NCI-H510A treated with DMSO at 0.1 percent for 48 hours (cell line): ENCODE results near the gene SSR3.
"Not testable (repeated sequence)": the region's sequence is repeated elsewhere in the genome, so short reads cannot be mapped to it uniquely, and the experiment has no call there.

Experiments
- DNase-seq: peaks from one replicate; lab custom pipeline; 2025; lab: John Stamatoyannopoulos, UW

The SSR3 gene

GRCh38 chr3:156576051-156576450 is 21.1 kb upstream of the SSR3 start:
- DNase-seq: no peak

- no peak for DNase-seq
Measured at GRCh38 chr3:156575641-156576040, 20.7 kb upstream of the SSR3 start.

- not testable (repeated sequence) for DNase-seq
Measured at GRCh38 chr3:156569881-156570280, 15.0 kb upstream of the SSR3 start.

GRCh38 chr3:156569016-156569415 is 14.1 kb upstream of the SSR3 start:
- not testable (repeated sequence) for DNase-seq

GRCh38 chr3:156563900-156564682 is 9.2 kb upstream of the SSR3 start:
- DNase-seq: no peak

- DNase-seq: not testable (repeated sequence)
Measured at GRCh38 chr3:156562486-156562885, 7.6 kb upstream of the SSR3 start.

- no peak for DNase-seq
Measured at GRCh38 chr3:156561533-156561932, 6.6 kb upstream of the SSR3 start.

GRCh38 chr3:156559321-156559720 is 4.4 kb upstream of the SSR3 start:
- DNase-seq: no peak

GRCh38 chr3:156558389-156558788 is 3.5 kb upstream of the SSR3 start:
- no peak for DNase-seq

- no peak for DNase-seq
Measured at GRCh38 chr3:156554515-156554841, 439 bp downstream of the SSR3 start.

- DNase-seq: no peak
Measured at GRCh38 chr3:156553705-156554356, 1.1 kb downstream of the SSR3 start.

GRCh38 chr3:156552973-156553372 is 1.9 kb downstream of the SSR3 start:
- no peak for DNase-seq

- DNase-seq: no peak
Measured at GRCh38 chr3:156551746-156552145, 3.2 kb downstream of the SSR3 start.

GRCh38 chr3:156551261-156551660 is 3.7 kb downstream of the SSR3 start:
- no peak for DNase-seq

- no peak for DNase-seq
Measured at GRCh38 chr3:156548902-156549301, 6.0 kb downstream of the SSR3 start.

- no peak for DNase-seq
Measured at GRCh38 chr3:156548041-156548687, 6.8 kb downstream of the SSR3 start.

- DNase-seq: no peak
Measured at GRCh38 chr3:156547637-156548036, 7.3 kb downstream of the SSR3 start.

- no peak for DNase-seq
Measured at GRCh38 chr3:156543043-156543555, 11.8 kb downstream of the SSR3 start.

GRCh38 chr3:156542101-156543042 is 12.5 kb downstream of the SSR3 start:
- no peak for DNase-seq

GRCh38 chr3:156539802-156540201 is 15.1 kb downstream of the SSR3 start:
- DNase-seq: no peak

- no peak for DNase-seq
Measured at GRCh38 chr3:156539051-156539450, 15.9 kb downstream of the SSR3 start.
